Measurements from ENCODE around the gene BARD1. TPM values are rescaled to one million over a fixed set of nuclear protein-coding genes. Genes with fewer than 3 reads are reported as not detected.
"Not testable (repeated sequence)": the region's sequence is repeated elsewhere in the genome, so short reads cannot be mapped to it uniquely, and the experiment has no call there.

The BARD1 gene
- total RNA-seq, 2 experiments from 2014 or later, result 4.4 to 5.2 TPM

DNA sequence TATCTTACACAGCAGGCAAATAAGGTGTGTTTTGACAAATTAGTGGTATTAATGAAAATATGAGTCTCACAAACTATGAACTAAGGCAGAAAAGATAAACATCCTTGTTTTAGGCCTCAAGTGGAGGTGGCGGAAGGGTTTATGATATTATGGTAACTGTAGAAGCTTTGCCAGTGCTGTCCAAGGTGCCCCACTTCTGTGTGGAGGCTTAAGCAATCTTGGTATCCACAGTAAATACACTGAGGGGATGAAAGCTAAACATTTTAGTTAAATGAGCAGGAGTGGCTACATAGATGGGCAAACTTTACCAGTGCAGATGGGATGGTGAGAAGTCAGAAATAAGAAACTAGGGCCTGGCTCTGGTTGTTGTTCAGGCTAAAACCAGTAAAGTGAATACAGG, 84.7 kb downstream of the BARD1 start:
- ATAC-seq (ENCODE audit: poor library complexity), result no peak
- Histone ChIP-seq H3K36me3 (ENCODE audit: insufficient read depth, low read length) (peaks cover 15% of the 10 kb centered on the region), H3K4me1 (ENCODE audit: insufficient read depth, low read length) (no peaks in the 10 kb centered on the region), H3K27me3 (ENCODE audit: control insufficient read depth in 1 of 2, insufficient read depth in 2 of 2, low read length in 2 of 2) (no peaks in the 10 kb centered on the region), H3K4me3 (ENCODE audit: low read length) (no peak overlapping the region), H3K9me3 (ENCODE audit: control insufficient read depth in 1 of 2, insufficient read depth in 1 of 2, low read length in 2 of 2) (no peaks in the 10 kb centered on the region), H3K27ac (ENCODE audit: low read depth in 1 of 2, low read length in 2 of 2) (no peak overlapping the region)
- ChIA-PET CTCF (interaction anchor here (1.2 kb wide), 1 partner anchor 9 kb away, joined by 3 read pairs; no protein-coding TSS in a partner anchor), POLR2A (no interaction called here)
- intact Hi-C loops (cut with DNase I, micrococcal nuclease), result no loop called here
- Mint-ChIP-seq H3K4me1 (ENCODE audit: low read depth) (no peaks in the 10 kb centered on the region), H3K27ac (no peak overlapping the region), H3K27me3 (no peaks in the 10 kb centered on the region), H3K36me3 (ENCODE audit: low read depth) (peaks cover 45% of the 10 kb centered on the region), H3K4me3 (no peak overlapping the region), H3K9me3 (peaks cover 4% of the 10 kb centered on the region)
- no peak for DNase-seq
- TF ChIP-seq, protein P1, sequence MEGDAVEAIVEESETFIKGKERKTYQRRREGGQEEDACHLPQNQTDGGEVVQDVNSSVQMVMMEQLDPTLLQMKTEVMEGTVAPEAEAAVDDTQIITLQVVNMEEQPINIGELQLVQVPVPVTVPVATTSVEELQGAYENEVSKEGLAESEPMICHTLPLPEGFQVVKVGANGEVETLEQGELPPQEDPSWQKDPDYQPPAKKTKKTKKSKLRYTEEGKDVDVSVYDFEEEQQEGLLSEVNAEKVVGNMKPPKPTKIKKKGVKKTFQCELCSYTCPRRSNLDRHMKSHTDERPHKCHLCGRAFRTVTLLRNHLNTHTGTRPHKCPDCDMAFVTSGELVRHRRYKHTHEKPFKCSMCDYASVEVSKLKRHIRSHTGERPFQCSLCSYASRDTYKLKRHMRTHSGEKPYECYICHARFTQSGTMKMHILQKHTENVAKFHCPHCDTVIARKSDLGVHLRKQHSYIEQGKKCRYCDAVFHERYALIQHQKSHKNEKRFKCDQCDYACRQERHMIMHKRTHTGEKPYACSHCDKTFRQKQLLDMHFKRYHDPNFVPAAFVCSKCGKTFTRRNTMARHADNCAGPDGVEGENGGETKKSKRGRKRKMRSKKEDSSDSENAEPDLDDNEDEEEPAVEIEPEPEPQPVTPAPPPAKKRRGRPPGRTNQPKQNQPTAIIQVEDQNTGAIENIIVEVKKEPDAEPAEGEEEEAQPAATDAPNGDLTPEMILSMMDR (IDR thresholded peaks at IDR 0.05), result no peak

DNA sequence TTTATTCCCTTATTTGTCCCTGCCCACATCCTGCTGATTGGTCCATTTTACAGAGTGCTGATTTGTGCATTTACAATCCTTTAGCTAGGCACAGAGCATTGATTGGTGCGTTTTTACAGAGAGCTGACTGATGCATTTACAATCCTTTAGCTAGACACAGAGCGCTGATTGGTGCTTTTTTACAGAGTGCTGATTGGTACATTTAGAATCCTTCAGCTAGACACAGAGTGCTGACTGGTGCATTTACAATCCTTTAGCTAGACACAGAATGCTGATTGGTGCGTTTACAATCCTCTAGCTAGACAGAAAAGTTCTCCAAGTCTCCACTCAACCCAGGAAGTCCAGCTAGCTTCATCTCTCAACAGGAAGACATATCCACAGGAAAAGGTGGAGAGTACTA, 91.6 kb downstream of the BARD1 start:
- intact Hi-C loops (cut with DNase I, micrococcal nuclease); POLR2A ChIA-PET; H3K4me3 ChIP-seq (ENCODE audit: low read length); H3K4me3 Mint-ChIP-seq; H3K27me3 Mint-ChIP-seq; H3K9me3 ChIP-seq (ENCODE audit: control insufficient read depth in 1 of 2, insufficient read depth in 1 of 2, low read length in 2 of 2); H3K27me3 ChIP-seq (ENCODE audit: control insufficient read depth in 1 of 2, insufficient read depth in 2 of 2, low read length in 2 of 2); H3K27ac Mint-ChIP-seq; DNase-seq; H3K36me3 ChIP-seq (ENCODE audit: insufficient read depth, low read length); H3K4me1 Mint-ChIP-seq (ENCODE audit: low read depth); H3K27ac ChIP-seq (ENCODE audit: low read depth in 1 of 2, low read length in 2 of 2); ATAC-seq (ENCODE audit: poor library complexity); H3K9me3 Mint-ChIP-seq; CTCF ChIA-PET; H3K4me1 ChIP-seq (ENCODE audit: insufficient read depth, low read length): not testable (repeated sequence)
- H3K36me3 Mint-ChIP-seq (ENCODE audit: low read depth), result peaks cover 18% of the 10 kb centered on the region

DNA sequence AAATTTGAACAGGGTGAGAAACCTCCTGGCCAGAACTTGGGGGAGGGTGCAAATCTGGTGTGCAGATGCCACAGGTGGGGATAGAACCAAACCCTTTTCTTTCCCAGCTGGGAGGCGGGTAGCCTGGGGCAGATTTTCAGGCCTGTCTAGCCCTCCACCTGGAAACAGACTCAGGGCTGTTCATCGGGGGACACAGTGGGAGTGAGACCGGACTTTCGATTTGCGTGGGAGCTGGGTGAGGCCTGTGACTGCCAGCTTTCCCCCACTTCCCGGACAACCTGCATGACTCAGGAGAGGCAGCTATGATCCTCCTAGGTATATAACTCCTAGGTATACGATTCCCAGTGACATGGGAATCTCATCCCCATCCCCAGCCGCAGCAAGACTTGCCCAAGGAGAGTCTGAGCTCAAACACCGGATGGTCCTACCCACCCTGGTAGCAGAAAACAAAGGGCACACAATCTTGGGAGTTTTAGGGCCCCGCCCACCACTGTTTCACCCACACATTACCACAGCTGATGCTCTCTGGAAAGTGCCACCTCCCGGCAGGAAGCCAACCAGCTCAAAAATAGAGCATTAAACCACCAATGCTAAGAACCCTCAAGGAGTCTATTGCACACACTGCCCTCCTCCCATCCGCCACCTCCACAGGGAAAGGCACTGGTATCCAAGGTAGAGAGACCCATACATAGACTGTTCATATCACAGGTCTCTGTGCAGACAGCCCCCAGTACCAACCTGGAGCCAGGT, 92.5 kb downstream of the BARD1 start:
- intact Hi-C loops (cut with DNase I, micrococcal nuclease), result no loop called here
- DNase-seq (no peak), ATAC-seq (ENCODE audit: poor library complexity) (no peak)
- Mint-ChIP-seq H3K4me1 (ENCODE audit: low read depth) (no peaks in the 10 kb centered on the region), H3K9me3 (peaks cover 4% of the 10 kb centered on the region), H3K27ac (no peak overlapping the region), H3K36me3 (ENCODE audit: low read depth) (peaks cover 17% of the 10 kb centered on the region), H3K27me3 (no peaks in the 10 kb centered on the region), H3K4me3 (no peak overlapping the region)
- TF ChIP-seq, protein P1 (IDR thresholded peaks at IDR 0.05), result no peak
- H3K36me3 ChIP-seq (ENCODE audit: insufficient read depth, low read length), result no peaks in the 10 kb centered on the region
- H3K27me3 ChIP-seq (ENCODE audit: control insufficient read depth in 1 of 2, insufficient read depth in 2 of 2, low read length in 2 of 2), result no peaks in the 10 kb centered on the region
- POLR2A ChIA-PET, result no interaction called here
- H3K4me3 ChIP-seq (ENCODE audit: low read length), result no peak overlapping the region
- CTCF ChIA-PET, result no interaction called here
- no peak overlapping the region for H3K27ac ChIP-seq (ENCODE audit: low read depth in 1 of 2, low read length in 2 of 2)
- peaks cover 5% of the 10 kb centered on the region for H3K4me1 ChIP-seq (ENCODE audit: insufficient read depth, low read length)
- H3K9me3 ChIP-seq (ENCODE audit: control insufficient read depth in 1 of 2, insufficient read depth in 1 of 2, low read length in 2 of 2), result no peaks in the 10 kb centered on the region

DNA sequence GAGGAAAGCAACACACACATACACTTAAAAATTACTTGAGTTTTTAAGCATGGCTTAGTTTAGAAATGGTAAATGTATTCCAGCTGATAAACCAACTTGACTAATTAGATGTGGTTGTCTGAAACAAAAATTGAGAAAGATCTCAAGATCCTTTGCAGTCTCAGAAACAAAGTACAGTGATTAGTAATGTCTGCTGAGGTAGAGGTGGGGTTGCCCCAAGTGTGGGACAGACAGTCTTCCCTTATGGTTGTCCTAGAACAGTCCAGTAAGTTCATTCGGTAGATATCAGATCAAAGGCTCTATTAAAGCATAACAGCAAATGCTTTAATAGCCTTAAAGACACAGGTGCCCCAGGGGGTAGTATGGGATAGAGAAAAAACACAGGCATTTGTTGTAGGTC, 94.5 kb downstream of the BARD1 start:
- Histone ChIP-seq H3K4me1 (ENCODE audit: insufficient read depth, low read length) (peaks cover 5% of the 10 kb centered on the region), H3K27ac (ENCODE audit: low read depth in 1 of 2, low read length in 2 of 2) (no peak overlapping the region), H3K4me3 (ENCODE audit: low read length) (no peak overlapping the region), H3K27me3 (ENCODE audit: control insufficient read depth in 1 of 2, insufficient read depth in 2 of 2, low read length in 2 of 2) (no peaks in the 10 kb centered on the region), H3K36me3 (ENCODE audit: insufficient read depth, low read length) (no peaks in the 10 kb centered on the region), H3K9me3 (ENCODE audit: control insufficient read depth in 1 of 2, insufficient read depth in 1 of 2, low read length in 2 of 2) (no peaks in the 10 kb centered on the region)
- POLR2A ChIA-PET, result no interaction called here
- peaks cover 8% of the 10 kb centered on the region for H3K36me3 Mint-ChIP-seq (ENCODE audit: low read depth)
- no peak overlapping the region for H3K4me3 Mint-ChIP-seq
- no peaks in the 10 kb centered on the region for H3K9me3 Mint-ChIP-seq
- DNase-seq, result no peak
- TF ChIP-seq, protein P1 (IDR thresholded peaks at IDR 0.05), result no peak
- peaks cover 8% of the 10 kb centered on the region for H3K4me1 Mint-ChIP-seq (ENCODE audit: low read depth)
- CTCF ChIA-PET, result no interaction called here
- no peak for ATAC-seq (ENCODE audit: poor library complexity)
- no peaks in the 10 kb centered on the region for H3K27me3 Mint-ChIP-seq
- intact Hi-C loops (cut with DNase I, micrococcal nuclease), result no loop called here
- H3K27ac Mint-ChIP-seq, result no peak overlapping the region

Measured in CD4-positive, alpha-beta T cell (primary cell).